ENCODE results near the gene RANGRF. TPM values are rescaled to one million over a fixed set of nuclear protein-coding genes. Genes with fewer than 3 reads are reported as not detected.

RANGRF gene
- total and polyA plus RNA-seq, 9 of the 15 experiments (the other 6 are each of a cell fraction or from before 2014, with no cell fraction given): 7.6 to 60.0 (median 16.0) TPM

- DNase-seq (ENCODE audit: extremely low read depth in 1 of 4, low spot score in 3 of 4) (no peak), FAIRE-seq (no peak), ATAC-seq (no peak)
- no peaks in the 10 kb centered on the region; a peak in 2 of 5 replicates for H3K4me1 ChIP-seq (replicated peaks in 1 of 2; ENCODE audit: control insufficient read depth in 2 of 2, insufficient read depth in 2 of 2, low read length in 2 of 2)
- ChIA-PET CTCF (ENCODE audit: low intra/inter-chr PET ratio) (no interaction called here), POLR2A (interaction anchor here (0.6 to 1.5 kb wide), 3 partner anchors 13 to 18 kb away, joined by 4 read pairs; partner anchors contain the start of gene SLC25A35)
- H3K27me3 ChIP-seq (ENCODE audit: control insufficient read depth in 2 of 2, insufficient read depth in 2 of 2, low read length in 2 of 2): no peaks in the 10 kb centered on the region
- intact Hi-C loops (cut with micrococcal nuclease) (no loop called here), in situ Hi-C loops (cut with MboI) (no loop called here)
- H2AFZ ChIP-seq (ENCODE audit: low read depth, low read length): no peak overlapping the region
- no peak overlapping the region for H3K9ac ChIP-seq (ENCODE audit: insufficient read depth in 1 of 2, low read depth in 2 of 2, low read length in 2 of 2)
- TF ChIP-seq PATZ1 (CRISPR knock-in tag; IDR thresholded peaks at IDR 0.05; ENCODE audit: borderline replicate concordance): no peak
- peak; percentile 85 for TF ChIP-seq HMBOX1 (IDR thresholded peaks at IDR 0.05)
- no peak overlapping the region for H3K4me2 ChIP-seq (ENCODE audit: insufficient read depth, low read length)
- 66% methylated on average over 5 of the region's 7 CpGs for WGBS (ENCODE audit: insufficient coverage, low coverage, missing lambda C conversion rate)
- no peaks in the 10 kb centered on the region for H3K36me3 ChIP-seq (ENCODE audit: control insufficient read depth, insufficient read depth, low read length)
- no peaks in the 10 kb centered on the region for H3K79me2 ChIP-seq (ENCODE audit: control insufficient read depth, insufficient read depth, low read length)
- H3K9me1 ChIP-seq (ENCODE audit: control insufficient read depth, insufficient read depth, low read length): no peaks in the 10 kb centered on the region
- no peaks in the 10 kb centered on the region for H3K9me3 ChIP-seq (replicated peaks; ENCODE audit: control insufficient read depth, insufficient read depth, low read depth, low read length)
- no peak overlapping the region for H3K4me3 ChIP-seq
- H4K20me1 ChIP-seq (replicated peaks; ENCODE audit: control insufficient read depth, insufficient read depth, low read length): no peaks in the 10 kb centered on the region
- no peak overlapping the region for H3K27ac ChIP-seq (ENCODE audit: extremely low read depth, low read depth, low read length)
- BruUV-seq (replicated peaks): no TSS peak
Observed at GRCh38 chr17:8277317-8277716, 11.2 kb upstream of the RANGRF start.

All from K562 (cell line).